Kidney glomerular epithelial cell (primary cell): ENCODE data around the gene PELI1.
A peak's percentile ranks its signal among the peaks of the same experiment; 100 is the strongest.
"Not testable (repeated sequence)": the region's sequence is repeated elsewhere in the genome, so short reads cannot be mapped to it uniquely, and the experiment has no call there.

Experiments used
- DNase-seq: peaks from one replicate; lab custom pipeline; 2025; lab: John Stamatoyannopoulos, UW

PELI1 gene

GRCh38 chr2:64122358-64122757 is 21.9 kb downstream of the PELI1 start:
- no peak for DNase-seq

DNA sequence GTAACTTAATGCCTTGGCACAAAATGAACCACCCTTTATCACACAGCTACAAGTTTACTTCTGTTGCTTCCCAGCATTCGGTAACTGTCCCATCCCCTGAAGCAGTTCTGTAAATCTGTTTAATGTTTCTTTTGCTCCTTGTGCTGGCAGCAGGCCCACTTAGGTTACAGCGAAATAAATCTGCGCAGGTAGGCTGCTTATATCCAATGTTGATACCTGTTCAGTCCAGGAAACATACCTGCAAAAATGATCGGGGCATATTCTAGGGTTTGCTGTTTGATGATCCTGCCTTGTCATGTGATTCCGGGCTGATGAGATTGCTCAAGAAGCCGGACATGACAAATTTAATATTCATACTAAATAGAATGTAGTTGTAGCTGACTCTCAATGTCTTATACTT is 23.3 kb downstream of the PELI1 start:
- DNase-seq = no peak

- no peak for DNase-seq
Measured at GRCh38 chr2:64120008-64120407, 24.2 kb downstream of the PELI1 start.

DNA sequence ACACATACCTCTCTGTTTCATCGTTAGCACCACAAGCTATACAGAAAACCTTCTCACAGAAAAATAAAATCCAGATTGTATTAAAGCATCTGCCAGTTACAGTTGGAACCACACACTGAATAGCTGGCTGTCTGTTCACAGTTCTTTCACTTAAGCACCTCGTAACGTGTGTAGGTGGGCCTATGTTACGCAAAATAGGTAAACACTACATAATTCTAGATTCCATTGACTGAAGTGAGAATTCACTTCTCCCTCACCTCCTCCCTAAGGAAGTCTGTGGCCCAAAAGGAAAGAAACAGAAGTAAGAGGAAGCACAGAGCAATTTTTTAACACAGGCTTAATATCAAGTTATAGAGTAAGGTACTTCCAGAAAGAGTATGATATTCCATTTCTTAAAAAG is 24.9 kb downstream of the PELI1 start:
- no peak for DNase-seq

GRCh38 chr2:64115808-64116598 is 28.2 kb downstream of the PELI1 start:
- no peak for DNase-seq

- no peak for DNase-seq
Measured at GRCh38 chr2:64114912-64115277, 29.3 kb downstream of the PELI1 start.

GRCh38 chr2:64114063-64114911 is 29.9 kb downstream of the PELI1 start:
- DNase-seq = peak; percentile 17

DNA sequence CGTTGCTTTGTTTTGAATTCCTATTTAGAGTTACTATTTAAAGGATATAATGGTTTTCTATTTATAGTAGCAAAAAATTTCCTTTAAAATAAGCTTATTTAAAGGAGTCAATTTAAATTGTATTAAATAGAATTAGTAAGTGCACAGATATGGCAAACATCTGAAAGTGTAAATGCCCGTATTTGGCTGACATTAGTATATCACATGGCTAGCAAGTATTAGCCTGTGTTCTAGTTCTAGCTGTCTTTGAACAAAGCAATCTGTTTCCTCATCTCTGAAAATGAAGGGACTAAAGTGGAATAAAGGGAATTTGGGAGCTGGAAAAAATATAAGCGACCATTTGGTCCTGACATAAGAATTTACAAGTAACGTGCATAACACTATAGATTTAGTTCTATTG is 32.2 kb downstream of the PELI1 start:
- no peak for DNase-seq

GRCh38 chr2:64111426-64111825 is 32.8 kb downstream of the PELI1 start:
- DNase-seq = no peak

DNA sequence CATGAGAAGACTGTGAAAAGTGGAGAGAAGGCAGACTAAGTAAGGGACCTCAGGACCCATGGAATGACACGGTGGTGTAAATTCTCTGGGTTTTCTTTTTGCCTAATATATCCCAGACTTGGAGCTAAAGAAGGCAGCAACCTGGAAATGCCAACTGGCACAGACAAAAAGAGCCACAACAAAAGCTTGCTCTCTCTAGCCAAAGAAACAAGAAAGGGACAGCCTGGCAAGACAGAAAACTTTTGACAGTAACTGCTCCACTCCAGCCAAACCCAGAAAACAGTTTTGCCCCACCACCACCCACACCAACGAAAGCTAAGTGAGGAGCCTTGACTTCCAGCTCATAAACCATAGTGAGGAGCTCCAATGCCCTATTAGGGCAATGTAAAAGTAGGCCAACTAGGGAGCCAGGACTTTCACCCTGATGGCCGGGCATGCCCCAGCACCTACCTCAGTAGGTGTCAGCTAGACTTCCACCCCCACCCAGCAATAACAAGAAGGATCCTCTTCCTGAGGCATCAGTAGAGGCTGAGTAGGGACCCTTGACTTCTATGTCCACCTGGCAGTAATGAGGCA is 35.5 kb downstream of the PELI1 start:
- DNase-seq = no peak

DNA sequence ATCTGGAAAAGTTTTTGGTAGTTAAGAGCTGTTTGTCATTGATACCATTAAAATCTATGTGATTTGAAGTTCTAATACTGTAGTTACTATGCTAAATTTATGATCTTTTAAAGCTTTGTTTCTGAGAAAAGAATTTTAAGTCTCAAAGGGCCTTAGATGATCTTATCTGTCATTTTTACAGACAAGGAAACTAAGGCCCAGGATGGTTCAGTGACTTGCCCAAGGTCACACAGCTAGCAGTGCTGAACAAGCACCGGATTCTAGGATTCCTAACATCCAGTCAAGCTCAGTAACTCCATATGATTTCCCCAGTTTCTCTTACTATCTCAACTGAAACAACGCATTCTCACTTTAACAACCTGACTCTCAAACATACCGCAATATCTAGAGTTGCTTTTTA is 37.7 kb downstream of the PELI1 start:
- DNase-seq = no peak

GRCh38 chr2:64105670-64106461 is 38.4 kb downstream of the PELI1 start:
- DNase-seq = peak; percentile 64

- DNase-seq = peak; percentile 55
Measured at GRCh38 chr2:64104933-64105332, 39.3 kb downstream of the PELI1 start.

- not testable (repeated sequence) for DNase-seq
Measured at GRCh38 chr2:64102736-64103135, 41.5 kb downstream of the PELI1 start.

- DNase-seq = no peak
Measured at GRCh38 chr2:64101141-64101591, 43.1 kb downstream of the PELI1 start.

DNA sequence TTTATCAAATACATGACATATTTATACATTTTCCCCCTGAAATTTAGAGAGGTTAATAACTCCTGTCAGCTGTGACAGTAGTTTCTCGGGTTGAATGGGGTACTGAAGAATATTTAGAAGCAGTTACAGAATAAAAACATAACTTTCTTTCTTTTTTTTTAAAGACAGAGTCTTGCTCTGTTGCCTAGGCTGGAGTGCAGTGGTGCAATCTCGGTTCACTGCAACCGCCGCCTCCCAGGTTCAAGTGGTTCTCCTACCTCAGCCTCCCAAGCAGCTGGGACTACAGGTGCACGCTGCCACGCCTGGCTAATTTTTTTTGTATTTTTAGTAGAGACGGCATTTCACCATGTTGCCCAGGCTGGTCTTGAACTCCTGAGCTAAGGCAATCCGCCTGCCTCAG is 43.6 kb downstream of the PELI1 start:
- DNase-seq = not testable (repeated sequence)

- DNase-seq = no peak
Measured at GRCh38 chr2:64094663-64095382, 49.4 kb downstream of the PELI1 start.

GRCh38 chr2:64093341-64093740 is 50.9 kb downstream of the PELI1 start:
- DNase-seq = no peak

- no peak for DNase-seq
Measured at GRCh38 chr2:64092502-64092901, 51.7 kb downstream of the PELI1 start.

DNA sequence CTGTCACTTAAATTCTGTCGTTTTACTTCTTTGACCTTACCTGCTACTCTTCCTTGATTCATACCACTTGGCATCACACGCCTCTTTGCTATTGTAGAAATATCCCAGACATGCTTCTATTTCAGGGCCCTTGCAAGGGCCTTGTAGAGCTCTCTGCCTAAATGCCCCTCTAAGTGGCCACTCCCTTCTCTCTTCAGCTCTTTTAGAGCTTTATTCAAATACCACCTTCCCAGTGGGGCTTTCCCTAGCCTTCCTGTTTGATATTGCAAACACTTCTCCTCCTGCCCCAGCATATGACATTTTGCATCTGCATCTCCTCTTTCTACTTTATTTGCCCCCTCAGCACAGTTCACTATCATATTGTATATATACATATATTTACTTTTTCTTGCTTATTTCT is 54.0 kb downstream of the PELI1 start:
- no peak for DNase-seq

GRCh38 chr2:64086347-64087082 is 57.7 kb downstream of the PELI1 start:
- DNase-seq = peak; percentile 12
